GM20431 (cell line): ENCODE results near the gene NKAPD1.
"Not testable (repeated sequence)": the region's sequence is repeated elsewhere in the genome, so short reads cannot be mapped to it uniquely, and the experiment has no call there.

Experiments used
- in situ Hi-C: fragments of 300-500 bp; cut with MseI, MboI; formaldehyde crosslinking; loops from one replicate; pipeline ENCODE4 v1.15.0; 2020; ENCODE audit warnings: low sequenced_read_pairs; ENCODE audit not compliant: unreplicated experiment

NKAPD1 gene, protein sequence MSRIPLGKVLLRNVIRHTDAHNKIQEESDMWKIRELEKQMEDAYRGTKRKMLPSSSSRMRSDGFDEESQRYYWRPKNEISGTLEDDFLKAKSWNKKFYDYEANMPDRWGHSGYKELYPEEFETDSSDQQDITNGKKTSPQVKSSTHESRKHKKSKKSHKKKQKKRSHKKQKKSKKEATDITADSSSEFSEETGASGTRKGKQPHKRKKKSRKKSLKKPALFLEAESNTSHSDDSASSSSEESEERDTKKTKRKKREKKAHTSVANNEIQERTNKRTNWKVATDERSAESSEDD

DNA sequence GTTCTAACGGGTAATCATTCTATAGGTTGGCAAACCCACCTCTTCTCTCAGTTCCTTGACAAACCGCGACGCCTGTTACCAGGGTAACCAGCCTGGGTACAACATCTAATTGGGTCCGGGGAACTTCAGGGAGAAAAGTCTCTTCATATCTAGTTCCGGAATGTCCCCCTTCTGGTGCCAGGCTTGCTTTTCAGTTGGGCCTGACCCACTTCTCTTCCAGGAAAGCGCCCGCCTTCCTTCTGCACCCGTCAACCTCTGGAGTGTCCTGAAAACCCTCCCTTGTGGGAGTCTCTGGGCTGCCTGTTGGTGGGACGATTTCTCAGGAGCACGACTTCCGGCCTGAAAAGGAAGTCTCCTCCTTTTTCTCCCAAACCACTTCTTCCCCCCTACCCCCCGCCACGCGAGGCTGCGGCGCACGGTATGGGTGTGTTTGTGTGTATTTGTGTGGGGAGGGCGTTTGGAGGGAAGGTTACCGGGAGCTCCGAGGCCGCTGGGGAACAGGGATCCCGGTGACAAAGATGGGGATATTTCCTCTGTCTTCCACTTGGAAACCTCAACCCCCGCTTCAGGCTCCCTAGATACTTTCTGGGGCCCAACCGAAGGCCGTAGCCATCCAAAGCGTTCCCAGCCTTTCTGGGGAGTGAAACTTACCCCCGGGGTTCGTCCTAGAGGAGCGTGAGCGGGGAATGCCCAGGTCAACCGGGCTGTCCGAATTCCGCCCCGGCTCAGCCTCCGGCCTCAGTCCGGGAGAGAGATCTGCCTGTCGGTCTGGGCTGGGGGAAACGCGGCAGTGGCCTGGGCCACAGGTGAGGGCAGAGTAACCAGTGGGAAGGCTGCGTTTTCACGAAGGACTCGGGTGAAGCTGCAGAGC lies at the start of gene NKAPD1, which contains the start of gene PIH1D2:
Gene NKAPD1, plus strand, starts transcription at position 359 of the 871 bp plus-strand sequence. CDS start 1,276 bp downstream, outside the sequence.
Gene PIH1D2, minus strand, starts transcription at position 77 of the 871 bp plus-strand sequence. CDS start 843 bp downstream, outside the sequence.
- in situ Hi-C loops = no loop called here

DNA sequence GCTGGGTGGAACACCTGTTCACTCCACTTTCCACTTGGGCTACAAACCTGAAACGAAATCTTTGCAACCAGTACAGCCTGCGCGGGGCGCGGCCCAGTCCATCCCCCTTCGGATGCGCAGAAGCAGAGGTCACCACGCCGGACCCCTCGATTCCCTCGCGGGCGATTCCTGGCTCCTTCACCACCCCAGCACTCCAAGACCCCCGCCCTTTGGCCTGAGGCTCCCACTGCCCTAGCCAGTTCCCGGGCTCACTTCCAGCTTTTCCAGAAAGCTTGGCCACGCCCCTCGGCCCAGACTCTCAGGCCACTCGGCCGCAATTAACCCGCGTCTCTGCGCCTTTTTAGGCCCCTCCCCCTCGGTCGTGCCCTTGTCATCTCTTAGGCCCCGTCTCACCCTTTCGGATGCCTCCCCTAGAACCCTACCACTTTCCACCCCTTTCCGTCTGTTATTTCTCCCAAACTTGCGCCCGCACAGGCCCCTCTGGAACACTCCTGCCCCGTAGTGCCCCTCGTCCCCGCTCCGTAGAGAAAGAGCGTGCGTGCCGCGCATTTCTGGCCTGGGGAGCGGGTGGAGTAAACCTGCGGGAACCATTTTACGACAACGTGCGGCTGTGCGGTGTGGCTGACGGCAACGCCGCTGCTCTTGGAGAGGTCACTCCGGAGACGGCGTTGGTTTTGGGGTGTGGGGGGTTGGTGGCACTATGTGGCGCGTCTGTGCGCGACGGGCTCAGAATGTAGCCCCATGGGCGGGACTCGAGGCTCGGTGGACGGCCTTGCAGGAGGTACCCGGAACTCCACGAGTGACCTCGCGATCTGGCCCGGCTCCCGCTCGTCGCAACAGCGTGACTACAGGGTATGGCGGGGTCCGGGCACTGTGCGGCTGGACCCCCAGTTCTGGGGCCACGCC lies 49.1 kb upstream of the NKAPD1 start, which contains the start of gene DLAT:
Gene DLAT, plus strand, starts transcription at position 636 of the 906 bp plus-strand sequence. Its CDS starts 65 bp downstream, at position 701.
- in situ Hi-C loops = no loop called here

DNA sequence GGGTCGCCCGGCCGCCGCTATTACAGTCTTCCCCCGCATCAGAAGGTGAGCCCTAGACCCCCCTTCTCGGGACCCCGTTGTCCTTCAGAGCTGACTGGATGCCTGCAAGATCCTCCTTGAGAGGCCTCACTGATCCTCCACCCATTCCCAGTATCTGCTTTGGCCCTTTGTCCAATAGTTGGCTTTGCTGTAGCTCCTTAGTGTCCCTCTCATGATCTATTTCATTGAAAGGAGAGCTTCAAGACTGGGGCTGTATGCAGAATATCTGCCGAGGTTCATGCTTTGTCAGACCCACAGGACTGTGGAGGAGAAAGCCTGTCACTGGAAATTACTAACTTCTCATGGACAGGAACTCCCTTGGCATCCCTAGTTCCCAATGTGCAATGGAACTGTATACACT lies 48.4 kb upstream of the NKAPD1 start:
- in situ Hi-C loops = no loop called here

DNA sequence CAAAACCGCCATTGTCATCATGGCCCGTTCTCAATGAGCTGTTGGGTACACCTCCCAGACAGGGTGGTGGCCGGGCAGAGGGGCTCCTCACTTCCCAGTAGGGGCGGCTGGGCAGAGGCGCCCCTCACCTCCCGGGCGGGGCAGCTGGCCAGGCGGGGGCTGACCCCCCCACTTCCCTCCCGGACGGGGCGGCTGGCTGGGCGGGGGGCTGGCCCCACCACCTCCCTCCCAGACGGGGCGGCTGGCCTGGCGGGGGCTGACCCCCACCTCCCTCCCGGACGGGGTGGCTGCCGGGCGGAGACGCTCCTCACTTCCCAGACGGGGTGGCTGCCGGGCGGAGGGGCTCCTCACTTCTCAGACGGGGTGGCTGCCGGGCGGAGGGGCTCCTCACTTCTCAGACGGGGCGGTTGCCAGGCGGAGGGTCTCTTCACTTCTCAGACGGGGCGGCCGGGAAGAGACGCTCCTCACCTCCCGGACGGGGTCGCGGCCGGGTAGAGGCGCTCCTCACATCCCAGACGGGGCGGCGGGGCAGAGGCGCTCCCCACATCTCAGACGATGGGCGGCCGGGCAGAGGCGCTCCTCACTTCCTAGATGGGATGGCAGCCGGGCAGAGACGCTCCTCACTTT lies 47.2 kb upstream of the NKAPD1 start:
- in situ Hi-C loops = not testable (repeated sequence)

DNA sequence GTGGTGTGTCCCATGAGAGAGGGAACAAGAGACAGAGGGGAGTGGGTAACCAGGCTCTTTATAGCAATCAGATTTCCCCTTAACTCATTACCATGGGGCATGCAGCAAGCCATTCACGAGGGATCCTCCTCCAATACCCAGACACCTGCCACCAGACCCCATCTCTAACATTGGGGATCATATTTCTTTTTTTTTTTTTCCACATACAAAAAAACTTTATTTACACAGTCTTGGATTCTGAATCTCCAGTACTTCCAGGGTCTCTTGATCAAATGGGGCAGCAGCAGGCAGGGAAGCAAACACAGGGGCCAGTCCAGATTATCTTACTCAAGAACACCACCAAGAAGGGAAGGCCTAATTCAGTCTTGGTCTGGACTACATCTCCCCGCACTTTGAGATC lies 44.6 kb upstream of the NKAPD1 start:
- in situ Hi-C loops = no loop called here

DNA sequence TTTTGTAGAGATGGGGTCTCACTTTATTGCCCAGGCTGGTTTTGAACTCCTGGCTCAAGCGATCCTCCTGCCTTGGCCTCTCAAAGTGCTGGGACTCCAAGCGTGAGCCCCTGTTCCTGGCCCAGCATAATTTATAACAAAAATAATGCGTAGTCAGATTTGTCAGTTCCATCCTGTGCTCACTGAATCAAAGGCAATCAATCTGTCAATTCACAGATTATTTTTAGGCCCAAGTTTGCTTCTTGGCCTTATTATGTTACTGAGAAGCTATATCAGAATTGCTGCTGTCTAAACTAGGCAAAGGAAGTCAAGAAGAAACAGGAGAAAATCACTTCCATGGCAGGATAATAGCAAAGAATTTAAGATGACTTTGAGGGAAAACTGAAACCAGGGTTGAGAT lies 40.2 kb upstream of the NKAPD1 start:
- in situ Hi-C loops = no loop called here

DNA sequence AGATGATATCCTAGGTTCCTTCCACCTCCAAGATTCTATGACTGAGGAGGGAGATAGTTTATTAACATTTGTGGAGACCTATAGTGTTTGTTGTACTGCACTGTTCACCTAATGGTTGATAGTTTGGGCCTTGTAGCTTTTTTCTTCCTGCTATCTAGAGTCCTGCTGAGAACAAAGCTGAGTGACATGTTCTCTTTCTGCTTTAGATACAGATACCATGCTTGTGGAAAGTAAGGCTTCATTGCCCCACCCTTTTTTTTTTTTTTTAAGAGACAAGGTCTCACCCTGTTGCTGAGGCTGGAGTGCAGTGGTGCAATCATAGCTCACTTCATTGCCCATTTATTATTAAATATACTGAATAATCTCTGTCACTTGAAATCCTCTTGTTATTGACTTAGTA lies 36.6 kb upstream of the NKAPD1 start:
- in situ Hi-C loops = no loop called here

DNA sequence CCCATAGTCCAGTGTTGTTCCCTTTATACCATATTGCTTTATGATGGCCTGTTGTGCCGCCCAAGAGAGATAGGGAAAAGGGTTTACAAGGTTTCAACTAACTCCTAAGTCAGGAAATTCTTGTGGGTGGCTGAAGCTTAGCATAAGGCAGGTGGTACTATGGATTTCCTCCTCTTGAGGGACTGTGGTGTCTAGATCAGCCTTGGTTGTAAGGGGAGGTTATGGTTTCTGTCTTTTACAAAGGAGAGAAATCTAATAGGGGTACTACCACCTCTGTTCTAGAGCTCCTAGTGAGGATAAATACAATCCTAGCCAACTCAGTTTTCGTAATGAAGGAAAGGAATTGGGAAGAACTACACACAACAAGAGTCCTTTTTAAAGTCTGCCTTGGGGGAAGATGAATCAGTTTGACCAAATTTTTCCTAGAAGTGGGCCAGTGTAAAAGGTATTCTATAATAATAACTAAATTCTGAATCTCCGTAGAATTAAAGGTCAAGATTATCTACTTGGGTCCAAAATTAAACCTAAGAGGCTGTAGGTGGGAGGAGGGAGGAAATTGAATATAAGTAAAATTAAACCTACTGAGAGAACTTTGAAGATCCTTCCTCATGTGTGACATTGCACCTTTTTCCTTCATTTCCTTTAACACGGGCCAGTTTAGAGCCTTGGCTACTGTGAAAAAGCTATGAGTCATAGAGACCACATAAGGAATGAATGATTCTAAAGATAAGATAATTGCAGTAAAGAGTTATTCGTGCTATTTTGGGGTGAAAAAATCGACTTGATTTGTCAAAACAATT lies 31.7 kb upstream of the NKAPD1 start:
- in situ Hi-C loops = no loop called here

DNA sequence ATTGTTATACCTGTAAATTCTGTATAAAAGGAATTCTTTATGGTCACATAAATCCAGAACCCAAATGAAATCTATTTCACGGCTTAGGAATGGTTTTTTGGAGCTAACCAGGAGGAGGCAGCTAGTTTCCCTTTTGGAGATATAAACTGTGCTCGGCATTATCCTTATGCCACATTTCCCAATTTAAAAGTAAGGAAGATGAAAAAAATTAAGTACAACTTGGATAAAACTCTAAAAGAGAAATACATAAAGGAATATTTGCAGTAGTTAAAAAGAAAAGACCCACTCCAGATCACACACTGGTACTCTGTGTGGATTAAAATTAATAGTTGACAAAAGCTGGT lies 31.2 kb upstream of the NKAPD1 start:
- in situ Hi-C loops = no loop called here

DNA sequence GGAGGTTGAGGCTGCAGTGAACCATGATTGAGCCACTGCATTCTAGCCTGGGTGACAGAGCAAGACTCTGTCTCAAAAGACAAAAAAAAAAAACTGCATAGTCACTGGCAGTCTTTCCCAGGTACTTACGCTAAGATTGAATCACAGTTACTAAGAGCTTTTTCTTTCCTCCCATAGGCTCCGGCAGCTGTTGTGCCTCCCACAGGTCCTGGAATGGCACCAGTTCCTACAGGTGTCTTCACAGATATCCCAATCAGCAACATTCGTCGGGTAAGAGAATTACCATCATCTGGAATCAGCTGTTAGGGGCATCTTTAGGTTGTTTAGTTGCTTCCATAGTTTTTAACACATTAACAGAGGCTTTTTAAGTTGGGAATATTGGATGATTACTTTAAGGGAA lies 29.1 kb upstream of the NKAPD1 start:
- in situ Hi-C loops = no loop called here

DNA sequence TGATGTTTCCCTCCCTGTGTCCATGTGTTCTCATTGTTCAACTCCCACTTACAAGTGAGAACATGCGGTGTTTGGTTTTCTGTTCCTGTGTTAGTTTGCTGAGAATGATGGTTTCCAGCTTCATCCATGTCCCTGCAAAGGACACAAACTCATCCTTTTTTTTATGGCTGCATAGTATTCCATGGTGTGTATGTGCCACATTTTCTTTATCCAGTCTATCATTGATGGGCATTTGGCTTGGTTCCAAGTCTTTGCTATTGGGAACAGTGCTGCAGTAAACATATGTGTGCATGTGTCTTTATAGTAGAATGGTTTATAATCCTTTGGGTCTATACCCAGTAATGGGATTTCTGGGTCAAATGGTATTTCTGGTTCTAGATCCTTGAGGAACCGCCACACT lies 27.5 kb upstream of the NKAPD1 start:
- in situ Hi-C loops = not testable (repeated sequence)

DNA sequence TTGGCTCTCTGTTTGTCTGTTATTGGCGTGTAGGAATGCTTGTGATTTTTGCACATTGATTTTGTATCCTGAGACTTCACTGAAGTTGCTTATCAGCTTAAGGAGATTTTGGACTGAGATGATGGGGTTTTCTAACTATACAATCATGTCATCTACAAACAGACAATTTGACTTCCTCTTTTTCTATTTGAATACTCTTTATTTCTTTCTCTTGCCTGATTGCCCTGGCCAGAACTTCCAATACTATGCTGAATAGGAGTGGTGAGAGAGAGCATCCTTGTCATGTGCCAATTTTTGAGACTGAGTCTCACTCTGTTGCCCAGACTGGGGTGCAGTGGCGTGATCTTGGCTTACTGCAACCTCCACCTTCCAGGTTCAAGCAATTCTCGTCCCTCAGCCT lies 25.8 kb upstream of the NKAPD1 start:
- in situ Hi-C loops = not testable (repeated sequence)

DNA sequence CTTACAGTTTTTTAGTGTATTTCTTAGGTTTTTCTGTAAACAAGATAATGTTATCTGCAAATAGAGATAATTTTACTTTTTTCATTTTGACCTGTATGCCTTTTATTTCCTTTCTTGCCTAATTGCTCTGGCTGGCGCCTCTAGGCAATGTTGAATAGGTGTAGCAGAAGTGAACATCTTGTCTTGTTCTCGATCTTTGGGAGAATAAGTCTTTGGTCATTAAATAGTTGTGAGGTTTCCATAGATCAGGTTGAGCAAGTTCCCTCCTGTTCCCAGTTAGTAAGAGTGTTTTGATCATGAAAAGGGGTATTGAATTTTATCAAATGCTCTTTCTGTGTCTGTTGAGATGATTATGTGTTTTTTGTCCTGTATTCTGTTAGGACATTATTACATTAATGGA lies 24.3 kb upstream of the NKAPD1 start:
- in situ Hi-C loops = no loop called here

DNA sequence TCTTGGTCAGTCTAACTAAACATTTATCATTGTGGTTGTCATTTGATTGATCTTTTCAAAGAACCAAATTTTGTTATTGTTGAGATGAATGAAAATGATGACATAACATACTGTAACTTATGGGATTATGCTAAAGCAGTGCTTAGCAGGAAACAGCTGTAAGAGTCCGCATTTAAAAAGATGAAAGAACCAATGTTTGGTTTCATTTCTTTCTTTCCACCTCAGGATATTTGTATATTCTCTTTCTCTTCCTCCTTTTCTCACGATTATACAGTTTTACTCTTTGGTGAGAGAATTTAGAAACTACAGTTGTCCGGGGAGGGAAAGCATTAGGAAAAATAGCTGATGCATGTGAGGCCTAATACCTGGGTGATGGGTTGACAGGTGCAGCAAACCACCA lies 23.4 kb upstream of the NKAPD1 start:
- in situ Hi-C loops = no loop called here

DNA sequence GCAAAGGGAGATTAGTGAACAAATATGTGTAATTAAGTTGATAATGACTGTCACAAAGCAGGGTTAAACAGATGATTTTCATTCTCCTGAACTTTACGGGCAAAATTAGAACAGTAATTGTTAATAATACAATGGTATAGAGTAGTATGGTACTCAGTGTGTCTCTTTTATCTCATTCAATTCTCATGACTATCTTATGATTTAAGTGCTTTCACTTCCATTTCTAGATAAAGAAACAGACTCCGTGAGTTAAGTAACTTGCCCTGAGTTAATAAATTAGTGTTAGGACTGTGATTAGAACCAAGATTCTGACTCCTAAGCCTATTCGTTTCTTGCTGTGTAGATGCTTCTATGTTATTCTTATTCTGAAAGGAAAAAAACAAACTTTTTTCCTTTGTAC lies 22.3 kb upstream of the NKAPD1 start:
- in situ Hi-C loops = no loop called here

DNA sequence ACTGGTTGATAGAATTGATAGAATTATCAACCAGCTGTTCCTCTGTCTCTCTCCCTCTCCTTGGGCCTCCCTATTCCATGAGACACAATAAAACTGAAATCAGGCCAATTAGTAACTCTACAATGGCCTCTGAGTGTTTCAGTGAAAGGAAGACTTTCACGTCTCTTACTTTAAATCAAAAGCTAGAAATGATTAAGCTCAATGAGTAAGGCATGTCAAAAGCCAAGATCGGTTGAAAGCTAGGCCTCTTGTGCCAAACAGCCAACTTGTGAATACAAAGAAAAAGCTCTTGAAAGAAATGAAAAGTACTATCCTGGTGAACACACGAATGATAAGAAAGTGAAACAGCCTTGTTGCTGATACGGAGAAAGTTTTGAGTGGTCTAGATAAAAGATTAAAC lies 16.9 kb upstream of the NKAPD1 start:
- in situ Hi-C loops = no loop called here

DNA sequence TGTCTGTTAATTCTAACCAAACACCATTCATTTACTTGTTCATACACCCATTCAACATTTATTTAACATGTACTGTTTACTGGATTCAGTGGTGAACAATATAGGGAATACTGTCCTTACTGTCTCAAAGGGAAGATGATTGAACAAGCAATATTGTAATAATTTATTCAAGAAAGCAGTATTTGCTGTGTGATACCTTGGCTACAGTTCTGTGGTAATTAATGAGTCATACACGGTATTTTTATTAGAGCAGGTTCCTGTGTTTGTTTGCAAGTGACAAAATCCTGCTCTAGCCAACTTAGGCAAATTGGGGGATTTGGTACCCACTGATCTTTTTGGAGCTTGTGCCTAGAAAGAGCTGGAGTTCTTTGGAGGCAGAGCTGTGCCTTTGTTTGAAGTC lies 16.0 kb upstream of the NKAPD1 start:
- in situ Hi-C loops = no loop called here

DNA sequence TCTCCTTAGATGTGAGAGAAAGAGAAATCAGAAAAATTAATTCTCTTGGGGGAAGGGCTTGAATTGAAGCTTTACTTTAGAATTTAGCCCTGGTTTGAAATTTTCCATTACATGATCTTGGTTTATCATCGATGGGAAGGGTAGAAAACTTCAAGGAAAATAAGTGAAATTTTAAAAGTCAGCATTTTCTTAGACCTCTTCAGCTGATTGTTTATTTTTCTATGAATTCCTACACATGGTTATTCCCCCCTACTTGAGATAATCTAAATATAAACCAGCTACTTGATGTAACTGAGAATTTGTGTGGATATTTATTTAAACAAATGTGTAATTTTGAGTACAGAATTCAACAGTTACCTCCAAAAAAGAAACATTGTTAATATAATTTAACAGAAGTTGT lies 11.2 kb upstream of the NKAPD1 start:
- in situ Hi-C loops = no loop called here

DNA sequence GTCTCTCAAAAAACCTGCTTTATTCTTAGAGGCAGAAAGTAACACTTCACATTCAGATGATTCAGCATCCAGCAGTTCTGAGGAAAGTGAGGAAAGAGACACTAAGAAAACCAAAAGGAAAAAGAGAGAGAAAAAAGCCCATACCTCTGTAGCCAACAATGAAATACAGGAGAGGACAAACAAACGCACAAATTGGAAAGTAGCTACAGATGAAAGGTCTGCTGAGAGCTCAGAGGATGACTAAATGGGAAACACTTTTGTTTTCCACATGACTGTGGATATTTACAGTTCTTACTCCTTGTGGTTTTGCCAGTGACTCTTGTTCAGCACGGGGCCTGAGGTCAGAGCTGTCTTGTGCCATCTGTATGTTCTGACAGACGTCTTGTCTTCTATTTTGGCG lies 8.6 kb downstream of the NKAPD1 start:
- in situ Hi-C loops = no loop called here
